ENCODE measurements around the gene TULP3.

Gene TULP3

GRCh38 chr12:2925322-2925995 lies 34.8 kb downstream of the TULP3 start:
- no peak for DNase-seq (ENCODE audit: low read depth in 3 of 3, low spot score in 1 of 3)

- DNase-seq (ENCODE audit: low read depth in 3 of 3, low spot score in 1 of 3) = no peak
Observed at GRCh38 chr12:2930865-2931264, 40.2 kb downstream of the TULP3 start.

- DNase-seq (ENCODE audit: low read depth in 3 of 3, low spot score in 1 of 3) = no peak
Observed at GRCh38 chr12:2933586-2933985, 42.9 kb downstream of the TULP3 start.

- DNase-seq (ENCODE audit: low read depth in 3 of 3, low spot score in 1 of 3) = no peak
Observed at GRCh38 chr12:2934371-2934770, 43.7 kb downstream of the TULP3 start.

GRCh38 chr12:2936301-2936700 lies 45.6 kb downstream of the TULP3 start:
- DNase-seq (ENCODE audit: low read depth in 3 of 3, low spot score in 1 of 3) = no peak

- DNase-seq (ENCODE audit: low read depth in 3 of 3, low spot score in 1 of 3) = no peak
Observed at GRCh38 chr12:2937500-2937899, 46.8 kb downstream of the TULP3 start.

GRCh38 chr12:2939191-2939590 lies 48.5 kb downstream of the TULP3 start:
- no peak for DNase-seq (ENCODE audit: low read depth in 3 of 3, low spot score in 1 of 3)

GRCh38 chr12:2940564-2940963 lies 49.9 kb downstream of the TULP3 start:
- DNase-seq (ENCODE audit: low read depth in 3 of 3, low spot score in 1 of 3) = no peak

GRCh38 chr12:2941524-2941923 lies 50.8 kb downstream of the TULP3 start:
- DNase-seq (ENCODE audit: low read depth in 3 of 3, low spot score in 1 of 3) = no peak

- peak in 1 of 3 donors; percentile 44 for DNase-seq (ENCODE audit: low read depth in 3 of 3, low spot score in 1 of 3)
Observed at GRCh38 chr12:2944401-2945047, 53.8 kb downstream of the TULP3 start.

- no peak for DNase-seq (ENCODE audit: low read depth in 3 of 3, low spot score in 1 of 3)
Observed at GRCh38 chr12:2949411-2949810, 58.7 kb downstream of the TULP3 start.

- DNase-seq (ENCODE audit: low read depth in 3 of 3, low spot score in 1 of 3) = no peak
Observed at GRCh38 chr12:2955888-2956287, 65.2 kb downstream of the TULP3 start.

GRCh38 chr12:2957816-2958431 lies 67.2 kb downstream of the TULP3 start:
- DNase-seq (ENCODE audit: low read depth in 3 of 3, low spot score in 1 of 3) = no peak

GRCh38 chr12:2958432-2959191 lies 67.9 kb downstream of the TULP3 start:
- DNase-seq (ENCODE audit: low read depth in 3 of 3, low spot score in 1 of 3) = no peak

GRCh38 chr12:2959192-2959504 lies 68.5 kb downstream of the TULP3 start, which contains the start of gene TEAD4:
Gene TEAD4 (plus strand): TSS chr12:2959397.
- DNase-seq (ENCODE audit: low read depth in 3 of 3, low spot score in 1 of 3) = no peak

- DNase-seq (ENCODE audit: low read depth in 3 of 3, low spot score in 1 of 3) = no peak
Observed at GRCh38 chr12:2959505-2960389, 69.1 kb downstream of the TULP3 start.

GRCh38 chr12:2960390-2960956 lies 69.8 kb downstream of the TULP3 start:
- no peak for DNase-seq (ENCODE audit: low read depth in 3 of 3, low spot score in 1 of 3)

GRCh38 chr12:2960996-2961616 lies 70.4 kb downstream of the TULP3 start:
- no peak for DNase-seq (ENCODE audit: low read depth in 3 of 3, low spot score in 1 of 3)

- no peak for DNase-seq (ENCODE audit: low read depth in 3 of 3, low spot score in 1 of 3)
Observed at GRCh38 chr12:2961705-2962104, 71.0 kb downstream of the TULP3 start.

- no peak for DNase-seq (ENCODE audit: low read depth in 3 of 3, low spot score in 1 of 3)
Observed at GRCh38 chr12:2963154-2963759, 72.6 kb downstream of the TULP3 start.

Data from stimulated activated CD4-positive, alpha-beta T cell treated with anti-CD3 and anti-CD28 coated beads, TNF-alpha, amount 100 ng/mL, for 1 hour (primary cell).